GM12878 (cell line): Measurements from ENCODE around the gene ZNF57. TPM values are rescaled to one million over a fixed set of nuclear protein-coding genes. Genes with fewer than 3 reads are reported as not detected.
A peak's percentile ranks its signal among the peaks of the same experiment; 100 is the strongest.

Experiments
- EZH2 ChIP-seq: IDR thresholded peaks from 2 replicates; pipeline ENCODE4 v1.6.1; 2012; ENCODE audit warnings: low read depth, mild to moderate bottlenecking, control low read depth, inconsistent platforms, low read length, borderline replicate concordance; ENCODE audit not compliant: control insufficient read depth
- FOXM1 ChIP-seq: IDR thresholded peaks from 2 replicates; pipeline ENCODE4 v1.6.1; 2012; ENCODE audit warnings: low read depth, mild to moderate bottlenecking, inconsistent platforms, low read length, moderate library complexity
- GATAD2B ChIP-seq: fragments of 450-650 bp; conservative IDR thresholded peaks from 2 replicates; pipeline ENCODE4 v1.6.1; 2017; ENCODE audit warnings: low read depth, mild to moderate bottlenecking, moderate library complexity
- IRF4 ChIP-seq: IDR thresholded peaks from 2 replicates; pipeline ENCODE4 v1.6.1; 2011; ENCODE audit warnings: low read depth, low read length
- JUNB ChIP-seq: IDR thresholded peaks from 2 replicates; pipeline ENCODE4 v1.6.1; 2016; ENCODE audit warnings: antibody characterized with exemption, mild to moderate bottlenecking
- MEF2A ChIP-seq: IDR thresholded peaks from 2 replicates; pipeline ENCODE4 v1.6.1; 2011; ENCODE audit warnings: low read depth, mild to moderate bottlenecking, low read length, moderate library complexity; ENCODE audit not compliant: insufficient read depth
- MEF2B ChIP-seq: fragments of 450-650 bp; IDR thresholded peaks from 2 replicates; pipeline ENCODE4 v1.6.1; 2018; ENCODE audit warnings: mild to moderate bottlenecking, moderate library complexity; ENCODE audit not compliant: partially characterized antibody, poor library complexity, severe bottlenecking
- MTA3 ChIP-seq: IDR thresholded peaks from 2 replicates; pipeline ENCODE4 v1.6.1; 2012; ENCODE audit warnings: low read length, inconsistent platforms, borderline replicate concordance
- MXI1 ChIP-seq: fragments of 150-350 bp; IDR thresholded peaks from 2 replicates; pipeline ENCODE4 v1.6.1; 2011; ENCODE audit warnings: low read depth, mild to moderate bottlenecking, inconsistent platforms, low read length, improper control_type of control experiment
- NFYB ChIP-seq: IDR thresholded peaks from 2 replicates; pipeline ENCODE4 v1.6.1; 2011; ENCODE audit warnings: low read depth, mild to moderate bottlenecking, low read length, improper control_type of control experiment, moderate library complexity; ENCODE audit not compliant: insufficient read depth
- NR2F1 ChIP-seq: fragments of 450-650 bp; conservative IDR thresholded peaks from 2 replicates; pipeline ENCODE4 v1.6.1; 2017; ENCODE audit warnings: mild to moderate bottlenecking
- PAX5 ChIP-seq: IDR thresholded peaks from 2 replicates; pipeline ENCODE4 v1.6.1; 2011; ENCODE audit warnings: low read depth, low read length, borderline replicate concordance
- POLR2A ChIP-seq: IDR thresholded peaks from 2 replicates; pipeline ENCODE4 v1.6.1; 2011; ENCODE audit warnings: low read depth, mild to moderate bottlenecking, low read length
- POLR2AphosphoS5 ChIP-seq: IDR thresholded peaks from 2 replicates; pipeline ENCODE4 v1.6.1; 2011; ENCODE audit warnings: mild to moderate bottlenecking, low read length, inconsistent platforms
- SMARCA5 ChIP-seq: fragments of 450-650 bp; IDR thresholded peaks from 2 replicates; pipeline ENCODE4 v1.6.1; 2017; ENCODE audit warnings: mild to moderate bottlenecking
- SREBF1 ChIP-seq: IDR thresholded peaks from 2 replicates; pipeline ENCODE4 v1.6.1; 2012; ENCODE audit warnings: mild to moderate bottlenecking, low read length
- SREBF2 ChIP-seq: IDR thresholded peaks from 2 replicates; pipeline ENCODE4 v1.6.1; 2012; ENCODE audit warnings: mild to moderate bottlenecking, low read length
- TCF12 ChIP-seq: IDR thresholded peaks from 2 replicates; pipeline ENCODE4 v1.6.1; 2011; ENCODE audit warnings: low read depth, mild to moderate bottlenecking, low read length
- ZZZ3 ChIP-seq: IDR thresholded peaks from 2 replicates; pipeline ENCODE4 v1.6.1; 2011; ENCODE audit warnings: low read depth; ENCODE audit not compliant: control insufficient read depth, insufficient read length
- polyA plus RNA-seq, 11 experiments: library from polyadenylated mRNA; depleted of rRNA in 4 of 11; unstranded in 6 of 11; stranded (reverse) in 5 of 11; fragments of >200 nt; fragmentation: Nextera tagmentation in 4 of 11; fragmentation: Illumina TruSeq in 1 of 11; extraction: Ambion mirVana in 4 of 11; extraction: Trizol in 1 of 11; gene quantifications; 1 replicate in 1 of 11; 2 replicates in 10 of 11; pipeline versions ENCODE4 v1.2.1 to v1.2.3, GENCODE V29; 2011 to 2016; ENCODE audit warnings: inconsistent platforms in 2 of 11, missing spikeins in 2 of 11, low read depth in 1 of 11
- total RNA-seq, 4 experiments: library from RNA; depleted of rRNA in 3 of 4; stranded (reverse); fragments of >200 nt in 3 of 4; fragmentation: Illumina TruSeq in 1 of 4; extraction: Trizol in 1 of 4; gene quantifications; 2 replicates each; pipeline versions ENCODE4 v1.2.1 to v1.2.3, GENCODE V29; 2013 to 2021
- TF ChIP-seq, protein P1 (sequence below): IDR thresholded peaks from 2 replicates; pipeline ENCODE4 v1.6.1; 2011; ENCODE audit warnings: borderline replicate concordance, low read depth, mild to moderate bottlenecking, moderate library complexity, mixed read lengths, low read length; ENCODE audit not compliant: insufficient read depth; ENCODE audit errors: extremely low read length
- TF ChIP-seq, protein P2 (sequence below): IDR thresholded peaks from 2 replicates; pipeline ENCODE4 v1.6.1; 2012; ENCODE audit warnings: low read depth, low read length, improper control_type of control experiment
- TF ChIP-seq, protein P3 (sequence below): fragments of 450-650 bp; conservative IDR thresholded peaks from 2 replicates; pipeline ENCODE4 v1.6.1; 2017; ENCODE audit warnings: mild to moderate bottlenecking, moderate library complexity
- TF ChIP-seq, protein P4 (sequence below): IDR thresholded peaks from 2 replicates; pipeline ENCODE4 v1.6.1; 2012; ENCODE audit warnings: low read depth, low read length, improper control_type of control experiment
- TF ChIP-seq, protein P5 (sequence below): fragments of 450-650 bp; IDR thresholded peaks from 2 replicates; pipeline ENCODE4 v1.6.1; 2018; ENCODE audit warnings: borderline replicate concordance, mild to moderate bottlenecking; ENCODE audit not compliant: partially characterized antibody

ZNF57 gene
- total and polyA plus RNA-seq, 10 of the 15 experiments (the other 5 are each of a cell fraction or from before 2014, with no cell fraction given): 2.7 to 8.9 (median 5.8) TPM

DNA sequence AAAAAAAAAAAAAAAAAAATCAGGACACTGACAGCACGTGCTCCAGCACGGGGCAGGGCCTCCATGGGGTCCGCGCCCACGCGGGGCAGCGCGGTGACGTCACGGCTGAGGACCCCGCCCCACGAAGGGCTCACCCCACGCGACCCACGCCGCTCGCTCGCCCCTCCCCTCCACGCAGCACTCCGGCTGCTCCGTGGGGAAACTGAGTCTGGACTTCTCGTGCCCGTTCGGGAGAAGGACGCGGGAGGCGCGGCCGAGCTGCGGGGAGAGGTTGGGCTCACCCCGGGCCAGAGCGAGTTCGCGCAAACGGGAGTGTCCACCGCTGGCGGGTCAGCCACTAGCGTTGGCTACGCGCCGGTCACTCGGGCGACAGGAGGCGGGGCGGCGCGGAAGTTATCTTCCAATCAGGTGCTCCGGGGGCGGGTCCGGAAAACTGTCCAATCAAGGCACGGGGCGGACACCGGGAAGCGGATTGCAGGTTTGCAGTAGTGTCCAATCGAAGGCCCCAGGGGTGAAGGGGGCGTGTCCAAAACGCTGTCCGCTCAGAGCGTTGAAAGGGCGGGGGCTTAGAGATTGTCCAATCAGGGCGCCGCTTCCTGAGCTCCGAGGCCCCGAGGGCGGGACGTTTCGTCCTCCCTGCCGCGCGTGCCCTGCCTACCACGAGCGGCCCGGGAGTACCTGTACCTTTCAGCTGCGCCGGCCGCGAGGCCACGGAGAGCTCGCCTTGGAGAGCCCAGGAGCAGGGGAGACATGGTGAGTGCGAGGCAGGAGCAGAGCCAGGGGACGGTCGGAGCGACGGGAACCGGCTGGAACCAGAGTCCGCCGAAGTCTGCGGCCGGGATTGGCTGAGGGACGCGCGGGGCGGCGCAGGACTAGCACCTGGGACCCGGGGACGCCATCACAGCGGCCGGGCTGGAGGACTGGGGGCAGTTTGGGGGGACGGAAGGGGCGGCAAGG, at the start of gene ZNF57 (continued):
- TF ChIP-seq, protein P1, sequence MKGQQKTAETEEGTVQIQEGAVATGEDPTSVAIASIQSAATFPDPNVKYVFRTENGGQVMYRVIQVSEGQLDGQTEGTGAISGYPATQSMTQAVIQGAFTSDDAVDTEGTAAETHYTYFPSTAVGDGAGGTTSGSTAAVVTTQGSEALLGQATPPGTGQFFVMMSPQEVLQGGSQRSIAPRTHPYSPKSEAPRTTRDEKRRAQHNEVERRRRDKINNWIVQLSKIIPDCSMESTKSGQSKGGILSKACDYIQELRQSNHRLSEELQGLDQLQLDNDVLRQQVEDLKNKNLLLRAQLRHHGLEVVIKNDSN: peak; percentile 43
- TF ChIP-seq JUNB: no peak
- no peak for TF ChIP-seq FOXM1
- TF ChIP-seq NFYB: peak; percentile 93
- TF ChIP-seq, protein P2, sequence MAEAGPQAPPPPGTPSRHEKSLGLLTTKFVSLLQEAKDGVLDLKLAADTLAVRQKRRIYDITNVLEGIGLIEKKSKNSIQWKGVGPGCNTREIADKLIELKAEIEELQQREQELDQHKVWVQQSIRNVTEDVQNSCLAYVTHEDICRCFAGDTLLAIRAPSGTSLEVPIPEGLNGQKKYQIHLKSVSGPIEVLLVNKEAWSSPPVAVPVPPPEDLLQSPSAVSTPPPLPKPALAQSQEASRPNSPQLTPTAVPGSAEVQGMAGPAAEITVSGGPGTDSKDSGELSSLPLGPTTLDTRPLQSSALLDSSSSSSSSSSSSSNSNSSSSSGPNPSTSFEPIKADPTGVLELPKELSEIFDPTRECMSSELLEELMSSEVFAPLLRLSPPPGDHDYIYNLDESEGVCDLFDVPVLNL: no peak; the same call in none of the 2 replicates
- TF ChIP-seq POLR2A: peak; percentile 82
- TF ChIP-seq SREBF2: no peak
- TF ChIP-seq SREBF1: no peak
- no peak for TF ChIP-seq SMARCA5
- TF ChIP-seq, protein P3, sequence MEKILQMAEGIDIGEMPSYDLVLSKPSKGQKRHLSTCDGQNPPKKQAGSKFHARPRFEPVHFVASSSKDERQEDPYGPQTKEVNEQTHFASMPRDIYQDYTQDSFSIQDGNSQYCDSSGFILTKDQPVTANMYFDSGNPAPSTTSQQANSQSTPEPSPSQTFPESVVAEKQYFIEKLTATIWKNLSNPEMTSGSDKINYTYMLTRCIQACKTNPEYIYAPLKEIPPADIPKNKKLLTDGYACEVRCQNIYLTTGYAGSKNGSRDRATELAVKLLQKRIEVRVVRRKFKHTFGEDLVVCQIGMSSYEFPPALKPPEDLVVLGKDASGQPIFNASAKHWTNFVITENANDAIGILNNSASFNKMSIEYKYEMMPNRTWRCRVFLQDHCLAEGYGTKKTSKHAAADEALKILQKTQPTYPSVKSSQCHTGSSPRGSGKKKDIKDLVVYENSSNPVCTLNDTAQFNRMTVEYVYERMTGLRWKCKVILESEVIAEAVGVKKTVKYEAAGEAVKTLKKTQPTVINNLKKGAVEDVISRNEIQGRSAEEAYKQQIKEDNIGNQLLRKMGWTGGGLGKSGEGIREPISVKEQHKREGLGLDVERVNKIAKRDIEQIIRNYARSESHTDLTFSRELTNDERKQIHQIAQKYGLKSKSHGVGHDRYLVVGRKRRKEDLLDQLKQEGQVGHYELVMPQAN: peak; percentile 59
- no peak for TF ChIP-seq PAX5
- peak; percentile 64; the same call in 1 of the 2 replicates for TF ChIP-seq POLR2AphosphoS5
- no peak for TF ChIP-seq EZH2
- TF ChIP-seq GATAD2B: peak; percentile 79; the same call in 1 of the 2 replicates
- no peak for TF ChIP-seq MTA3
- TF ChIP-seq, protein P4, sequence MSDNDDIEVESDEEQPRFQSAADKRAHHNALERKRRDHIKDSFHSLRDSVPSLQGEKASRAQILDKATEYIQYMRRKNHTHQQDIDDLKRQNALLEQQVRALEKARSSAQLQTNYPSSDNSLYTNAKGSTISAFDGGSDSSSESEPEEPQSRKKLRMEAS: peak; percentile 73; the same call in 1 of the 2 replicates
- TF ChIP-seq NR2F1: no peak
- TF ChIP-seq, protein P5, sequence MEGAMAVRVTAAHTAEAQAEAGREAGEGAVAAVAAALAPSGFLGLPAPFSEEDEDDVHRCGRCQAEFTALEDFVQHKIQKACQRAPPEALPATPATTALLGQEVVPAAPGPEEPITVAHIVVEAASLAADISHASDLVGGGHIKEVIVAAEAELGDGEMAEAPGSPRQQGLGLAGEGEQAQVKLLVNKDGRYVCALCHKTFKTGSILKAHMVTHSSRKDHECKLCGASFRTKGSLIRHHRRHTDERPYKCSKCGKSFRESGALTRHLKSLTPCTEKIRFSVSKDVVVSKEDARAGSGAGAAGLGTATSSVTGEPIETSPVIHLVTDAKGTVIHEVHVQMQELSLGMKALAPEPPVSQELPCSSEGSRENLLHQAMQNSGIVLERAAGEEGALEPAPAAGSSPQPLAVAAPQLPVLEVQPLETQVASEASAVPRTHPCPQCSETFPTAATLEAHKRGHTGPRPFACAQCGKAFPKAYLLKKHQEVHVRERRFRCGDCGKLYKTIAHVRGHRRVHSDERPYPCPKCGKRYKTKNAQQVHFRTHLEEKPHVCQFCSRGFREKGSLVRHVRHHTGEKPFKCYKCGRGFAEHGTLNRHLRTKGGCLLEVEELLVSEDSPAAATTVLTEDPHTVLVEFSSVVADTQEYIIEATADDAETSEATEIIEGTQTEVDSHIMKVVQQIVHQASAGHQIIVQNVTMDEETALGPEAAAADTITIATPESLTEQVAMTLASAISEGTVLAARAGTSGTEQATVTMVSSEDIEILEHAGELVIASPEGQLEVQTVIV: peak; percentile 13
- peak; percentile 73 for TF ChIP-seq MXI1
- no peak for TF ChIP-seq IRF4
- TF ChIP-seq TCF12: no peak
- TF ChIP-seq MEF2B: peak; percentile 49
- no peak for TF ChIP-seq ZZZ3
- TF ChIP-seq MEF2A: no peak
